Ureter (tissue), 1 donor: ENCODE measurements around the gene TGFBRAP1. TPM values are rescaled to one million over a fixed set of nuclear protein-coding genes. Genes with fewer than 3 reads are reported as not detected.
A peak's percentile ranks its signal among the peaks of the same experiment; 100 is the strongest.

Source experiments
- DNase-seq: peaks from one replicate; pipeline ENCODE4 v3.0.0-alpha.2; 2020; ENCODE audit warnings: low spot score
- total RNA-seq: library from RNA; stranded (reverse); gene quantifications from one replicate; pipeline ENCODE4 v1.2.4, GENCODE V29; 2023
- donor health status: DM: yes; HTN: yes; CAD: no.

The TGFBRAP1 gene
- total RNA-seq, 1 donor from 2014 or later = 22.9 TPM

GRCh38 chr2:105239924-105240323 is 89.6 kb downstream of the TGFBRAP1 start:
- no peak for DNase-seq

- no peak for DNase-seq
These were observed 90.8 kb downstream of the TGFBRAP1 start for GRCh38 chr2:105238664-105239240.

- no peak for DNase-seq
These were observed 92.3 kb downstream of the TGFBRAP1 start for GRCh38 chr2:105237045-105237765.

- DNase-seq = no peak
These were observed 93.5 kb downstream of the TGFBRAP1 start for GRCh38 chr2:105236060-105236424.

GRCh38 chr2:105235388-105236059 is 94.0 kb downstream of the TGFBRAP1 start:
- peak; percentile 76 for DNase-seq

GRCh38 chr2:105231232-105231619 is 98.3 kb downstream of the TGFBRAP1 start:
- DNase-seq = no peak

- DNase-seq = no peak
These were observed 105.1 kb downstream of the TGFBRAP1 start for GRCh38 chr2:105224444-105224843.

GRCh38 chr2:105220604-105221003 is 108.9 kb downstream of the TGFBRAP1 start:
- DNase-seq = no peak

- DNase-seq = no peak
These were observed 113.8 kb downstream of the TGFBRAP1 start for GRCh38 chr2:105215586-105216192.

Other genes starting within 250 kb of the TGFBRAP1 start
- not detected for gene GPR45, start 88.0 kb downstream of the TGFBRAP1 start, total RNA-seq
- 17.1 TPM for gene C2orf49, start 7.8 kb upstream of the TGFBRAP1 start, total RNA-seq
- 120 TPM for gene FHL2, start 69.3 kb upstream of the TGFBRAP1 start, total RNA-seq